H1 (cell line): ENCODE data around the gene KIF25. TPM values are rescaled to one million over a fixed set of nuclear protein-coding genes. Genes with fewer than 3 reads are reported as not detected.

Source experiments
- CTCF ChIA-PET: fragments of 300-600 bp; sonication (Branson Sonifier 250); formaldehyde crosslinking; loops from one replicate; lab custom pipeline; 2021; ENCODE audit not compliant: partially characterized antibody; lab: Charles Lee
- POLR2A ChIA-PET: fragments of 300-600 bp; sonication (Branson Sonifier 250); formaldehyde crosslinking; loops from one replicate; lab custom pipeline; 2021; ENCODE audit warnings: inconsistent platforms; ENCODE audit not compliant: partially characterized antibody; lab: Charles Lee
- DNase-seq, 2 experiments: peaks; one replicate each; pipeline versions ENCODE4 v3.0.0 to v3.0.0-alpha.2; 2010 to 2022; ENCODE audit warnings: low spot score in 2 of 2, low read depth in 1 of 2, mixed read lengths in 1 of 2
- FAIRE-seq: peaks from 2 replicates; lab custom pipeline; 2011; peaks lifted over from hg19 to GRCh38; lab: Jason Lieb, UNC
- H2AFZ ChIP-seq: 2 replicates; pipeline ENCODE4 v1.8.1; 2012; ENCODE audit warnings: low read length, inconsistent platforms
- H2AK5ac ChIP-seq: 2 replicates; pipeline ENCODE4 v1.6.1; 2013; ENCODE audit warnings: low read depth, low read length
- H2BK120ac ChIP-seq: replicated peaks from 2 replicates; pipeline ENCODE3; 2013; ENCODE audit warnings: low read depth, low read length, inconsistent platforms
- H2BK12ac ChIP-seq: 2 replicates; pipeline ENCODE4 v1.6.1; 2013; ENCODE audit warnings: low read depth, low read length
- H2BK15ac ChIP-seq: 2 replicates; pipeline ENCODE4 v1.6.1; 2013; ENCODE audit warnings: low read length
- H2BK20ac ChIP-seq: 2 replicates; pipeline ENCODE4 v1.6.1; 2013; ENCODE audit warnings: low read length
- H2BK5ac ChIP-seq: 2 replicates; pipeline ENCODE4 v1.6.1; 2013; ENCODE audit warnings: low read depth, low read length
- H3K14ac ChIP-seq: 2 replicates; pipeline ENCODE4 v1.6.1; 2013; ENCODE audit warnings: inconsistent platforms; ENCODE audit not compliant: insufficient read length
- H3K18ac ChIP-seq: 2 replicates; pipeline ENCODE4 v1.6.1; 2013; ENCODE audit warnings: low read length; ENCODE audit errors: extremely low read depth
- H3K23ac ChIP-seq: 2 replicates; pipeline ENCODE4 v1.6.1; 2013; ENCODE audit warnings: inconsistent platforms; ENCODE audit not compliant: insufficient read length
- H3K23me2 ChIP-seq: 2 replicates; pipeline ENCODE4 v1.6.1; 2013; ENCODE audit warnings: low read depth, low read length
- H3K27ac ChIP-seq: 2 replicates; pipeline ENCODE4 v1.6.1; 2011; ENCODE audit warnings: low read depth, low read length, inconsistent platforms
- H3K27me3 ChIP-seq, 4 experiments: replicated peaks in 1 of 4; 1 replicate in 1 of 4; 2 replicates in 3 of 4; pipeline versions ENCODE4 v1.6.1 to v1.8.1; 2011 to 2013; ENCODE audit warnings: low read length in 3 of 4, mild to moderate bottlenecking in 3 of 4, inconsistent platforms in 2 of 4, mixed read lengths in 2 of 4, moderate library complexity in 1 of 4; ENCODE audit not compliant: control insufficient read depth in 3 of 4, insufficient read depth in 3 of 4; ENCODE audit errors: extremely low read depth in 1 of 4
- H3K36me3 ChIP-seq, 4 experiments: 2 replicates each; pipeline versions ENCODE4 v1.6.1 to v1.8.1; 2011 to 2013; ENCODE audit warnings: mild to moderate bottlenecking in 4 of 4, low read length in 3 of 4, moderate library complexity in 2 of 4, control low read depth in 1 of 4, inconsistent platforms in 1 of 4; ENCODE audit not compliant: insufficient read depth in 4 of 4, control insufficient read depth in 2 of 4
- H3K4ac ChIP-seq: replicated peaks from 2 replicates; pipeline ENCODE3; 2013; ENCODE audit warnings: low read length, low read depth, mixed read lengths, inconsistent platforms; ENCODE audit not compliant: insufficient read length
- H3K4me1 ChIP-seq, 4 experiments: replicated peaks in 1 of 4; 1 replicate in 1 of 4; 2 replicates in 3 of 4; pipeline versions ENCODE4 v1.6.1 to v1.8.1; 2011 to 2013; ENCODE audit warnings: low read length in 3 of 4, inconsistent platforms in 2 of 4, mixed read lengths in 1 of 4; ENCODE audit not compliant: insufficient read depth in 4 of 4, control insufficient read depth in 3 of 4
- H3K4me2 ChIP-seq, 2 experiments: 2 replicates each; pipeline versions ENCODE4 v1.6.1 to v1.8.1; 2011 to 2013; ENCODE audit warnings: low read depth in 2 of 2, low read length in 2 of 2, control low read depth in 1 of 2, inconsistent platforms in 1 of 2, mild to moderate bottlenecking in 1 of 2; ENCODE audit not compliant: insufficient read depth in 1 of 2
- H3K4me3 ChIP-seq, 4 experiments: fragments of 200-600, 300-600 bp in 1 of 4; sonication (generic), shearing (Covaris generic), sonication (Bioruptor Twin) in 1 of 4; 2 replicates each; pipeline versions ENCODE4 v1.5.1 to v1.8.1; 2011 to 2016; ENCODE audit warnings: low read length in 4 of 4, low read depth in 3 of 4, control low read depth in 2 of 4, inconsistent platforms in 2 of 4, mild to moderate bottlenecking in 2 of 4, mixed read lengths in 1 of 4, moderate library complexity in 1 of 4; ENCODE audit not compliant: insufficient read depth in 2 of 4; ENCODE audit errors: extremely low read depth in 1 of 4
- H3K56ac ChIP-seq: replicated peaks from 2 replicates; pipeline ENCODE3; 2013; ENCODE audit warnings: low read depth, mild to moderate bottlenecking, mixed read lengths, low read length, inconsistent platforms; ENCODE audit not compliant: insufficient read length
- H3K79me1 ChIP-seq: 2 replicates; pipeline ENCODE4 v1.6.1; 2013; ENCODE audit warnings: low read depth, low read length, control low read depth
- H3K79me2 ChIP-seq, 2 experiments: 2 replicates each; pipeline versions ENCODE4 v1.6.1 to v1.8.1; 2012 to 2013; ENCODE audit warnings: low read length in 2 of 2, mild to moderate bottlenecking in 2 of 2, inconsistent platforms in 1 of 2; ENCODE audit not compliant: insufficient read depth in 2 of 2, control insufficient read depth in 1 of 2
- H3K9ac ChIP-seq, 4 experiments: replicated peaks in 1 of 4; 1 replicate in 1 of 4; 2 replicates in 3 of 4; pipeline versions ENCODE4 v1.6.1 to v1.8.1; 2011 to 2013; ENCODE audit warnings: low read depth in 3 of 4, low read length in 3 of 4, control low read depth in 2 of 4, mild to moderate bottlenecking in 2 of 4, moderate library complexity in 2 of 4, inconsistent platforms in 1 of 4; ENCODE audit errors: extremely low read depth in 1 of 4
- H3K9me3 ChIP-seq, 2 experiments: 2 replicates each; pipeline versions ENCODE4 v1.6.1 to v1.8.1; 2012 to 2013; ENCODE audit warnings: mild to moderate bottlenecking in 2 of 2, moderate library complexity in 2 of 2, control low read depth in 1 of 2, inconsistent platforms in 1 of 2, low read depth in 1 of 2, low read length in 1 of 2, mixed read lengths in 1 of 2; ENCODE audit not compliant: insufficient read depth in 2 of 2
- H4K20me1 ChIP-seq, 2 experiments: replicated peaks in 1 of 2; 2 replicates each; pipeline versions ENCODE3 to v1.8.1; 2011 to 2013; ENCODE audit warnings: inconsistent platforms in 2 of 2, low read length in 2 of 2, mild to moderate bottlenecking in 1 of 2; ENCODE audit not compliant: insufficient read depth in 2 of 2, control insufficient read depth in 1 of 2
- H4K5ac ChIP-seq: 2 replicates; pipeline ENCODE4 v1.6.1; 2013; ENCODE audit warnings: low read length, low read depth, mixed read lengths, inconsistent platforms; ENCODE audit not compliant: insufficient read length
- H4K8ac ChIP-seq: 2 replicates; pipeline ENCODE4 v1.8.0; 2013; ENCODE audit warnings: mild to moderate bottlenecking, moderate library complexity, low read length, inconsistent platforms; ENCODE audit not compliant: insufficient read depth; ENCODE audit errors: extremely low read depth
- H4K91ac ChIP-seq: replicated peaks from 2 replicates; pipeline ENCODE3; 2013; ENCODE audit warnings: low read length, mixed read lengths, inconsistent platforms; ENCODE audit not compliant: insufficient read length
- NANOG ChIP-seq: IDR thresholded peaks from 2 replicates; pipeline ENCODE4 v1.6.1; 2011; ENCODE audit warnings: low read length, low read depth, mild to moderate bottlenecking, inconsistent platforms; ENCODE audit not compliant: insufficient read depth, poor library complexity, severe bottlenecking
- RBBP5 ChIP-seq: IDR thresholded peaks from 2 replicates; pipeline ENCODE4 v1.7.1; 2012; ENCODE audit warnings: low read depth, mild to moderate bottlenecking, inconsistent platforms, low read length, moderate library complexity, borderline replicate concordance
- WGBS, 2 experiments: shearing (Covaris generic) in 1 of 2; methylation state at CpG; one replicate each; pipeline versions ENCODE4 v1.1.6 to v1.1.7; 2013 to 2015; ENCODE audit warnings: low lambda C conversion rate in 2 of 2, mixed read lengths in 2 of 2, inconsistent platforms in 1 of 2, low coverage in 1 of 2, missing lambda C conversion rate in 1 of 2; ENCODE audit not compliant: insufficient replicate concordance in 2 of 2, insufficient coverage in 1 of 2, insufficient read length in 1 of 2; ENCODE audit errors: extremely low coverage in 1 of 2, missing lambda C conversion rate in 1 of 2; 5-methylcytosine and 5-hydroxymethylcytosine counted together
- polyA plus RNA-seq, 7 experiments: library from polyadenylated mRNA; depleted of rRNA in 3 of 7; stranded (reverse) in 5 of 7; unstranded in 2 of 7; fragments of >200 nt in 5 of 7; fragments of 200-250 nt in 2 of 7; gene quantifications; 1 replicate in 5 of 7; 2 replicates in 1 of 7; 4 replicates in 1 of 7; pipeline versions ENCODE4 v1.2.1 to v1.2.3, GENCODE V29; 2011 to 2013; ENCODE audit warnings: missing spikeins in 2 of 7, mixed read lengths in 2 of 7
- total RNA-seq: library from RNA; stranded (reverse); fragmentation: NEBNext Ultra II Directional; extraction: Animal tissue kit (Norgen Biotek cat#: 25700); gene quantifications from 2 replicates; pipeline ENCODE4 v1.2.1, GENCODE V29; 2021

Gene KIF25
- total and polyA plus RNA-seq, 2 of the 8 experiments (the other 6 are each of a cell fraction or from before 2014, with no cell fraction given) = 1.5 to 2.0 TPM

DNA sequence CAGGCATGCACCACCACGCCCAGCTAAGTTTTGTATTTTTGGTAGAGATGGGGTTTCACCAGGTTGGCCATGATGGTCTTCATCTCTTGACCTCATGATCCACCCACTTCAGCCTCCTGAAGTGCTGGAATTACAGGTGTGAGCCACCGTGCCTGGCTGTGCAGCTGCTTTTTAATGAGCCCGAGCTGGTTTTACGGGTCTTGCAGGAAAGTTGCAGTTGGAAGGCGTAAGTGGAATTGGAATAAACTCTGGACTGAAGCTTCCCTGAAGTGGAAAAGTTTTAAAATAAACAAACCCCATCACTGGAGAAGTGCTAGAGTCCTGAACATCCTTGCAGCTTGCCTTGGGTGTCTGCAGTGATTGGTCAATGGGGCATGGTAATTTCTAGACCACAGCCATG lies 40.4 kb downstream of the KIF25 start:
- H2BK12ac ChIP-seq = no peak overlapping the region
- no peak for FAIRE-seq
- H3K4me1 ChIP-seq = peaks cover 0 to 8% (median 2%) of the 10 kb centered on the region in 4 experiments; a peak in 3 of 7 replicates
- CTCF ChIA-PET = interaction anchor here (0.6 to 1.5 kb wide), 5 partner anchors 12 to 568 kb away, joined by 3 to 6 read pairs (median 4); no protein-coding TSS in a partner anchor
- no peak overlapping the region for H3K14ac ChIP-seq
- peaks cover 30 to 41% of the 10 kb centered on the region in 2 experiments for H3K9me3 ChIP-seq
- no peak overlapping the region for H3K9ac ChIP-seq
- TF ChIP-seq NANOG (no peak), RBBP5 (no peak)
- H2BK120ac ChIP-seq = no peak overlapping the region
- no peaks in the 10 kb centered on the region for H3K23me2 ChIP-seq
- H2BK15ac ChIP-seq = no peak overlapping the region
- no peak overlapping the region for H2BK5ac ChIP-seq
- no peak overlapping the region for H3K4ac ChIP-seq
- H2BK20ac ChIP-seq = no peak overlapping the region
- no peak overlapping the region for H4K91ac ChIP-seq
- no peak overlapping the region for H2AFZ ChIP-seq
- H4K5ac ChIP-seq = no peak overlapping the region
- no peaks in the 10 kb centered on the region for H3K79me1 ChIP-seq
- H3K56ac ChIP-seq = no peak overlapping the region
- peaks cover 0 to 2% (median 0%) of the 10 kb centered on the region in 4 experiments; a peak in 2 of 8 replicates for H3K36me3 ChIP-seq
- no peak overlapping the region for H3K4me2 ChIP-seq
- H3K27me3 ChIP-seq = no peaks in the 10 kb centered on the region; a peak in 1 of 7 replicates
- 88% methylated on average over 5 of the region's 5 CpGs; no CpG with 5 or more reads in 1 of the 2 experiments for WGBS, 2 experiments
- no peak for DNase-seq
- no peak overlapping the region for H3K18ac ChIP-seq
- H3K4me3 ChIP-seq = no peak overlapping the region
- POLR2A ChIA-PET = no interaction called here
- no peaks in the 10 kb centered on the region for H4K20me1 ChIP-seq
- no peaks in the 10 kb centered on the region for H3K79me2 ChIP-seq
- no peak overlapping the region for H3K27ac ChIP-seq
- no peak overlapping the region for H3K23ac ChIP-seq
- no peak overlapping the region for H4K8ac ChIP-seq
- no peak overlapping the region for H2AK5ac ChIP-seq
